GM21390 (cell line): ENCODE measurements around the gene IL5.
A peak's percentile ranks its signal among the peaks of the same experiment; 100 is the strongest.
"Not testable (repeated sequence)": the region's sequence is repeated elsewhere in the genome, so short reads cannot be mapped to it uniquely, and the experiment has no call there.

Source experiments
- ATAC-seq: cut with Tn5 transposase; IDR thresholded peaks from one replicate; pipeline ENCODE4 v1.9.1; 2021; ENCODE audit not compliant: unreplicated experiment

The IL5 gene

DNA sequence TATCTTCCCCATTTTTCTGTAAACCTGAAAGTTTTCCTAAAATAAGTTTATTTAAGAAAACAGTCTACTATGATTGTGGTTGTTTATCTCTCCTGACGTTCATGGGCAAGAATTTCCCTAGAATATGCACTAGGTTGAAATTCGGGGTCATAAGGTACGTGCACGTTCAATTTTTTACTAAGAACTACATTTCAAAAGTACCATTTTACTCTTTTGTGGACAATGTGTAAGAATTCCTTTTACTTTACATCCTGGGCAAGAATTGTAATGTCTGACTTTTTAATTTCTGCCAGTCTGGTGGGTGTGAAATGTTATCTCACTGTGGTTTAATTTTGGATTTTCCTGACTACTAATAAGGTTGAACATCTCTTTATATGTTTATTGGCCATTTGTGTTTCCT is 12.4 kb downstream of the IL5 start:
- no peak for ATAC-seq

DNA sequence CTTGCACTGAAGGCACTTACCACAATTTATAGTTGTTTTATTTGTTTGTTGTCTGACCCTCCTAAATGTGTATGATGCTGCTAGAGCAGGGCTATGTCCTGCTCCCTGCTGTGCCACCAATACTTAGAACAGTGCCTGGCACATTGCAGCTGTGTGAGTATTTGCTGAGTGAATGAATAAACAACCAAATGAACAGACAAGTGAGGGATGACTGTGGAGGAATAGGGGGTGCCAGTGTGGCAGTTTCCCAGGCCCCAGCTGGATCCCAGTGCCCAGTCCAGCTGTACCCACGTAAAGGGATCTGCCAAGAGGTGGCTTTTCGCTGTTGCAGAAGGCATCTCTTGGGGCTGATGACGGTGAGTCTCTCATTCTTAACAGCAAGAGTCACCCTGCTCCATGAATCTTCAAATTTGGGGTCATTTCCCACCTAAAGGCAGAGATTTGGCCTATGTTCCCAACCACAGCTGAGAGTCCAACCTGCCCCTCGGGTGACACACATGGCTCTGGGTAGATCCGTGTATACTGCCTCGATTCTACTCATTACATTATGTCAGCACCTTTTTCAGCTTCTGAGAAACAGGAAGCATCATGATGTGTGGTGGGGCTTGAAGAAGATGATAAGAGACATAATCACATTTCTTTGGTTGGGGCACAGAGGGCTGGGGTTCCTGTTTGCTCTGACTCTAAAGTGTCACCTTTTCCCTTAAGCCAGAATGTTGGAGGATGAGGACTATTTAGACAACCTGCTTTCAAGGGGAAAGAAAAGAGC is 14.3 kb downstream of the IL5 start:
- ATAC-seq = no peak

DNA sequence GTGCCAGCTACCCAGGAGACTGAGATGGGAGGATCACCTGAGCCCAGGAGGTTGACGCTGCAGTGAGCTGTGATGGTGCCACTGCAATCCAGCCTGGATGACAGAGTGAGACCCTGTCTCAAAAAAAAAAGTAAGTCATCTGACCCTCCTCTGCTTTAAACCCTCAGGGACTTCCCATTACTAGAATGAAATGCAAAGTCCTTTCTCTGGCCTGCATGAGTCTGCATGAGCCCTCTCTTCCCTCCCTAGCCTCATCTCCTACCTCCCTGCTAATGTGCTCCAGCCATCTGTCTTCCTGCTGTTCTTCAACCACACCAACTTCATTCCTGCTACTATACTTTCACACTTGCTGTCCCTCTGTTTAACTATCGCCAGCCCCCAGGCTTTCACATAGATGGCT is 15.3 kb downstream of the IL5 start:
- no peak for ATAC-seq

DNA sequence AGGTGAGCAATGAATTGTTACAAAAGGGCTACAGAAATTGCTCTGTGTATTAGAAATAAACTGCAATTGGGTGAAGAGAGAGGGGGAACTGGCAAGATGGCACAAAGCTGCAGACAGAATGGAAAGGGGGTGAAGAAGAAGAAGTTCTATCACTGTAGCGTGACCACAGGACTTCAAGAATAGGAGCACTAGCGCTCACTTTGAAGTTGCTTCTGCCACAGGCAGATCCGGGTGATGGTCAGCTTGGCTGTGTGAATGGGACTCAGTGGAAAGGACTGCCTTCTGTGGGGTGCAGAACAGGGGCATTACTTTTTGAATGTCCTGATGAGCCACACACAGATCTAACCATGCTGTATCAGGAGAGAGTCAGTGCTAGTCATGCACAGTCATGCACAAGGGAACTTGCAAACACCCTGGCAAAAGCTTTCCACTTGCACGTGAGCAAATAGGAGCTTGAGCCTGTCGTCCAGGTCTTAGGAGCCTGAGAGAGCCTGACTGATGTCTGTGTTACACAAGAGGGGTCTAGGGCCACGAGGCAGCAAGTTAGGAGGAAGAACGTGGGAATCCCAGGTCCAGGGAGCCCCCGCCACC is 16.3 kb downstream of the IL5 start:
- no peak for ATAC-seq

DNA sequence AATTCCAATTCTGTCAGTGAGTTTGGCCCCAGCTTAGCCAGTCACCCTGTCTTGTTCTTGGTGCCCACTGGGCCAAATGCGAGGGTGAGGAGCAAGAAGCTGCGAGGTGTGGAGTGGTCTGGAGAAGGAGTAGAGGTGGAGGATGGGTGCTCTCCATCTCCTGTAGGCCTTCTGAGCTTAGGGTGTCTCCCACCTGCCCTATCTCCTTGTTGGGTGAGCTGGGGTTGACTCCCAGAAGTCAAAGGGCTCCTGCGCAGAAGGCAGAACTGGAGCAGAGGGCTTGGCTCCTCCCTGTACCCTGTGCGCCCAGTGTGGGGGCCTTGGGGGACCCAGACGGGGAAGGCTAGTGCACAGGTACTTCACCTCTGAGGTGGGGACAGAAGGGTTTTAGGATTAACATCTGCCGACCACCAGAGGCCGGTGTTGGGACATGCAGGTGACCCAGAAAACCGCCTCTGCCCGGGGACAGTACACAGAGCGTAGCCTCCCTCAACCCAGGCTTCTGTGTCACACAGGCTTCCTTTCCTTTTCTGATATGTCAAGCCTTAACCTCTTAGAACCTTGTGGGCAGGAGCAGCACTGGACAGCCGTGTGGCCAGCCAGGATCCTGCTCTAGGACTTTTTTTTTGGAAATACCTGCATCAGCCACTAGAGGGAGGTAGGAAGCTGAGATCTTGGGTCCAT is 16.9 kb downstream of the IL5 start:
- ATAC-seq = no peak

DNA sequence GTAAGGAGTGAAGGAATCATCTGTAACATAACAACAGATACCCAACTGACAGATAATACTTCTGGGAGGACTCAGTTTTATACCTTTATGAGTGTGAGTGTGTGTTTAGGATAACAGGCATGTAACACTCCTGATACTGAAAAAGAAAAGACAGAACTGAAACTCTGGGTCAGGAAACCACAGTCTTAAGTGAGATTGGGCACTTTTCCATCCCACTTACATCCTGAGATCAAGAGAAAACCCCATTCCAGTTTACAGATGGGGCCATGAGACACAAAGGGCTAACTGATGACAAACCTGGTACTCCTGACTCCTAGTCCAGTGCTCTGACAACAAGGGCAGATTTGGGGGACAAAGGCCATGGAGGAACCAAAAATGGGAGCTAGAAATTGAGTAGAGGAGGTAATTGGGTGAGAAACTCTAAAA is 18.0 kb downstream of the IL5 start:
- ATAC-seq = peak; percentile 73

DNA sequence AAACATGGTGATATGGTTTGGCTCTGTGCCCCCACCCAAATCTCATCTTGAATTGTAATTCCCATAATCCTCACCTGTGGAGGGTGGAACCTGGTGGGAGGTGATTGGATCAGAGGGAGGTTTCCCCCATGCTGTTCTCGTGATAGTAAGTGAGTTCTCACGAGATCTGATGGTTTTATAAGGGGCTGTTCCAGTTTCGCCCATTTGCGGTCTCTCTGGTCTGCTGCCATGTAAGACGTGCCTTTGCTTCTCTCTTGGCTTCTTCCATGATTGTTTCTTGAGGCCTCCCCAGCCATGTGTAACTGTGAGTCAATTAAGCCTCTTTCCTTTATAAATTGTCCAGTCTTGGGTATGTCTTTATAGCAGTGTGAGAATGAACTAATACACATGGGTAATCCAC is 18.4 kb downstream of the IL5 start:
- ATAC-seq = not testable (repeated sequence)

DNA sequence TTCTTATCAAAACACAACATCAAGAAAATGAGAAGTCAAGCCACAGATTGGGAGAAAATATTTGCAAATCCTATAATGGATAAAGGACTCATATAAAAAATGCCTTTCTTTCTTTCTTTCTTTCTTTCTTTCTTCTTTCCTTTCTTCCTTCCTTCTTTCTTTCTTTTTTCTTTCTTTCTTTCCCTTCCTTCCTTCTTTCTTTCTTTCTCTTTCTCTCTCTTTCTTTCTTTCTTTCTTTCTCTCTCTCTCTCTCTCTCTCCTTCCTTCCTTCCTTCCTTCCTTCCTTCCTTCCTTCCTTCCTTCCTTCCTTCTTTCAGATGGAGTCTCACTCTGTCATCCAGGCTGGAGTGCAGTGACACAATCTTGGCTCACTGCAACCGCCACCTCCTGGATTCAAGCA is 21.3 kb downstream of the IL5 start:
- ATAC-seq = not testable (repeated sequence)

DNA sequence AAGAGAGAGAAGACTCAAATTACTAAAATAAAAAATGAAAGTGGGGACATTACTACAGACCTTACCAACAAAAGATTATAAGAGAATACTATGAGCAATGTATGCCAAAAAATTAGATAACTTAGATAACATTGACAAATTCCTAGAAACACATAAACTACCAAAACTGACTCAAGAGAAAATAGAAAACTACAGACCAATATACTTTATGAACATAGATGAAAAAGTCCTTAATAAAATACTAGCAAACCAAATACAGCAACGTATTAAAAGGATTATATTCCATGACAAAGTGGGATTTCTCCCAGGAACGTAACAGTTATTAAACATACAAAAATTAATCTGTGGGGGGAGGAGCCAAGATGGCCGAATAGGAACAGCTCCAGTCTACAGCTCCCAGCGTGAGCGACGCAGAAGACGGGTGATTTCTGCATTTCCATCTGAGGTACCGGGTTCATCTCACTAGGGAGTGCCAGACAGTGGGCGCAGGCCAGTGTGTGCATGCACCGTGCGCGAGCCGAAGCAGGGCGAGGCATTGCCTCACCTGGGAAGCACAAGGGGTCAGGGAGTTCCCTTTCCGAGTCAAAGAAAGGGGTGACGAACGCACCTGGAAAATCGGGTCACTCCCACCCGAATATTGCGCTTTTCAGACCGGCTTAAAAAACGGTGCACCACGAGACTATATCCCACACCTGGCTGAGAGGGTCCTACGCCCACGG is 29.5 kb downstream of the IL5 start:
- ATAC-seq = not testable (repeated sequence)

DNA sequence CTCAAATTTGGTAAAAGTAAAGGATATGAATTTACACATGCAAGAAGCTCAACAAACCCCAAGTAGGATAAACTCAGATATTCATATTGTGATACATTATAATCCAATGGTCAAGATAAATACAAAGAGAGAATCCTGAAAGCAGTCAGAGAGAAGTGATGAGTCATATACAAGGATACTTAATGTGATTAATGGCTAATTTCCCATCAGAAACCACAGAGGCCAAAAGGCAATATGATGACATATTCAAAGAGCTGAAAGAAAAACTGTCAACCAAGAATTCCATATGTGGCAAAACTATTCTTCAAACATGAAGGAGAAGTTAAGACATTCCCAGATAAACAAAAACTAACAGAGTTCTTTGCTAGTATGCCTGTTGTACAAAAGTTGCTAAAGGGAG is 33.2 kb downstream of the IL5 start:
- no peak for ATAC-seq

DNA sequence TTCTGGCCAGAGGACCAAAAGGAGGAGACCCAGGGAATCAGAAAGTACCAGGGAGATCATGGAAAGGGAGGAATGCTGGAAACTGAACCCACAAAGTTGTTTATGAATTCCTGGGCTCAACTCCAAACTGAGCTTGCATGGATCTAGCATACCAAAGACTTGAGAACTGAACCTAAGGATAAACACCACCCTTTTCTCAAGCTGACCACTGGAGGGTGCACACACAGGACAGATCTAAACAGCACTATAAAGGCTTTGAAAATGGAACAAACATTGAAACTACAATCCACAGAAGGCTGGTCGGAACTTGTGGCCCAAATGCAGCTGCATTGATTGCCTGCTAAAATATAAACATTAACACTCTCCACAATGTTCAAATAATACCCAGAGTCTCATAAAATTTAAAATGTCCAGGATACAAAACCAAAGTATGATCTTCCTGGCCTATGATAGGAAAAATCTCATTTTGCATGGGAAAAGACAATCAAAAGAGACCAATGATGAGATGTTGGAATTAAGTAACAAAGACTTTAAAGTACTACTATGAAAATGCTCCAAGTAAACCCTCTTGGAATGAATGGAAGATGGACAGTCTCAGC is 37.1 kb downstream of the IL5 start:
- peak; percentile 63 for ATAC-seq

DNA sequence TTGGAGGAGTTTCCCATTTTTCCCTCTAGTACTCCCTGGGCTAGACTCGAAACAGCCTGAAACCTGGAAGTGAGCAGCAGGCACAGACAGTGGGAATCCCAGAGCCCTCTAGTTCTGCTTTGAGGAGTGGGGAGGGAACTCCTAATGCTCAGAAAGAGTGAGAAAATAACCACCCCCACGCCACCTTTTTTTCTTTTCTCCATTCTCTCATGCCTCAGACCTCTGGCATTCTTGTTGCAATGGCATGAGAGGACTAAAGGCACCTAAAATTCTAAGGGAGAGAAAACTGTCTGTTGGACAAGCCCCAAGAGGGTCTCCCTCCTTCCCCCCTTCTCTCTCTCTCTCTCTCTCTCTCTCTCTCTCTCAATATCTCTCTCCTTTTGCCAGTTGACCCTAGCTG is 37.7 kb downstream of the IL5 start:
- ATAC-seq = no peak

DNA sequence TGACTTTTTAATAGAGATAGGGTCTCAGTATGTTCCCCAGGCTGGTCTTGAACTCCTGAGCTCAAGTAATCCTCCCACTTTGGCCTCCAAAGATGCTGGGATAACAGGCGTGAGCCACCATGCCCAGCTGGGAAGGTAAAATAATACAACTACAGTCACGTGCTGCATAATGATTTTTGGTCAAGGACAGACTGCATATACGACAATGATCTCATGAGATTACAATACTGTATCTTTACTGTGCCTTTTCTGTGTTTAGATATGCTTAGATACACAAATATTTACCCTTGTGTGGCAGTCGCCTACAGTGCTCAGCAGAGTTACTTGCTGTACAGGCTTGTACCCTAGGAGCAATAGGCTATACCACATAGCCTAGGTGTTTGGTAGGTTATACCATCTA is 38.6 kb downstream of the IL5 start:
- no peak for ATAC-seq

DNA sequence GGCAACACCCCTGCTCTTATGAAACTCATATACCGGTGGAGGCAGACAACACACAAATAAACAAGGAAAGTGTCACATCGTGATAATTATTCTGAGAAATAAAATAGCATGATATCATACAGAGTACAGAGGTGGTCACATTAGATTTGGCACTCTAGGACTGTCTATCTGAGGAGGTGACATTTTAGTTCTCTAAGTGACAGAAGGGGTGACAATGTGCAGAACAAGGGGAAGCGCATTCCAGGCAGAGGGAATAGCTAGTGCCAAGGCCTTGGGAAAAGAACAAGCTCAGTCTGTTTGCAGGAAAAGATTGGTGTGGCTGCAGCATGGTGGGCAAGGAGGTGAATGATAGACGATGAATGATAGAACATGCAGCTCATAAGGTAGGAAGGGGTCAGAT is 40.1 kb downstream of the IL5 start:
- no peak for ATAC-seq

DNA sequence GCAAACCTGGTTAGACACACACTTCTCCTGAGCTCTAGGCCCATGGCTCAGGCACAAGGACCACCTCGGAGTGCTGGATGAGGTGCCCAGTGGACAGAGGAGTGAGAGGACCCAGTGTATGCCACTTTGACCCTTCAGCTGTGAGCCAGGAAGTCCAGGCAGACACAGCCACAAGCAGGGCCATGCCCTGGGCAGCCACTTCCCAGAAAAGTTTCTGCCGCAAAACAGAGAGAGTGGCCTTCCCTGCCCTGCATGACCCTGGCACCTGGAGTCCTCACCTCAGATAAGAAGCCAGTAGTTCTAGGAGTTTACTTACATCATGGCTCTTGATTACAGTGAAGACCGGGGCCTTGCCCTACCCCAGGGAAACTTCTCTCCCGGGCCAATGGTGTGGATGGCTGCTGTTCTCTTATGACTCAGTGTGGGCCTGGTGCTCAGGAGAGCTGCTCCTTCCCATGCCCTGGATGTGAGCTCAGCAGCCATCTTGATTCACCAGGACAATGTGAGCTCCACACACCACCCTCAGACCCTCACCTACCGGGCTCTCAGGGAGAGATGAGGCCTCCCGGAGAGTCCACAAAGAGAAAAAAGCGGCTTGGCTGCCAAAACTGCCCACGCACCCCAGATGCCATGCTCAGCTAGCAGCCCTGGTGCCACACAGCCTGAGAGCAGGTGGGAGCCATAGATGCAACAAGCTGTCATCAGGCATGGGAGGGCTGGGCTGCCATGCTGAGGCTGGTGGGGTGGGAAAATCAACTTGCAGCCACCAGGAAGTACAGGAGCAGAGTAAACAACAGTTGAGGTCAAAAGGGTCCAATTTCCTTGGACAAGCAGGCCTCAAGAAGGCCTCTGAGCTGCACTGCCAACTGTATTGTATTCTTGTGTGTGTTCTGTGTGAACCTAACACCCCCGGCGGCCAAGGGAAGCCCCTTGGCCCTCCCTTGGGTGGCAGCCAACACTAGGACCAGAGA is 41.1 kb downstream of the IL5 start:
- no peak for ATAC-seq

DNA sequence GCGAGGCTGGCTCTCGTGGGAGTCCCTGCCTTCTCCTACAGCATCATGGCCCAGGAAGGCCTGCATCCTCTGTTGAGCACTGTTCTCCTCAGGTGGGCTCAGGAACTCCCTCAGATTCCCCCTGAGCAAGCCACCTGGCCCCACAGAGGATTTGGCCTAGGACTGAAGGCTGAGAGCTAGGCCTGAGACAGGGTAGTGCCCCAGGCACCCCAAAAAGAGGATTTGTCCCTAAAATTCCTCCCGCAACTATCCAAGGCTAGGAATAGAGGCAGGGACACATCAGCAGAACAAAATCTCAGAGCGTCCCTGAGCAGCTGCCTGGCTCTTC is 41.7 kb downstream of the IL5 start:
- ATAC-seq = no peak

DNA sequence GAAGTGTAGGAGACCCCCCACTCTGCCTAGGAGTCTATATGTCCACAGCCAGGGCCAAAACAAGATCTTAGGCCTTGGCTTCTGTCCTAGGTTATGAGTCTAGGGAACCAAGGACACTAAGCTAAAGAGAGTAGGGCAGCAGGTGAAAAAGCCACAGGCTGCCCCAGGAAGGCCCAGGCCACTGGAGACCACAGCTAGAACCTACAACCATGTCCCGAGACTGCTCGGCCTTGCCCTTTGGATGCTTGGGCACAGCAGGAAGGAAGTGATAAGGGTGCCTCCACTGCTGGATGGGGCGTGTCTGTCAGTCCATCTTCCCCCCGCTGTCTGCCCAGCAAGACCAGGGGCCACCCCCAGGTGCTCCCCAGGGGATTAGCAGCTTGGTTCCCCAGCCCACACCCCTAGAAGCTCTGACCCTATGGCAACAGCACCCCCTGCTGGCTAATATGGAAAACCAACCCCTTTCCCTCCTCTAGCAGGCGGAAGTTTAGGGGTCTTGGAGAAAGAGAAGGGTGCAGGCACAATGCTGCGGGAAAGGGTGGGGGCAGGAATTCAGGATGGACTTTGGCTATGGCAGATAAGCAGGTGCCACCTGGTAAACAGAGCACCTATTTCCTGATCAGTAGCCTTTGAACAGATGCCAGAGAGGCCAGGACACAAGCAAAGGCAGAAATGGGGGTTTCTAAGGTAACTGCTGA is 42.2 kb downstream of the IL5 start:
- ATAC-seq = no peak

DNA sequence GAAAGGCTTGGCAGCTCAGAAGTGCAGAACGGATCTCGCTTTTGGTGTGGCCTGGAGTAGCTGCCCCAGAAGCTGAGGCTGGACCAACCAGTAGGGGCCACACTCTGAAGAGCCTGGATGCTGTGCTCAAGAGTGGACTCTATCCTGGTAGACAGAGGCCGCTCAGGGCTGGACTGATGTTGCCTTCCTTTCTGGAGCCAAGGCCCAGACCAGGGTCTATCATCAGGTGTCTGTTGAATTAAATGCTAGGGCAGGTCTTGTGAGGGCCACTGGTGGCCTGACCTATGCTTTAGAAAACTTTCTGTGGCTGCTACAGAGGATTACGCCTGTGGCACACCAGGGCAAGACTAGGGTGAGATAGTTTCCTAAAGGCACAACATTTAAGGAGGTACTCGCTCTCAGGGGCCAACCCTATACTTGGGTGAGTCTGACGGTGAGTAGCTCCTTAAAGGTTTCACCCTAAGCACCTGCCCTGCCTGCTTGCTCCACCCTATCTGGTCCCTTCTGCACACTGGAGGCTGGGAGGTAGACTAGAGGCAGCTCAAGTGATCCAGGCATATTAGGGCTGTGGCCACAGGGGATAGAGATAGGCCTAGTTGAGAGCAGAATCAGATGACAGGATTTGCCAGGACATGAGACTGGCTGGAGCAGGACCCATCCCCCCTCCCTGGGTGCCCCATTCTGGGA is 42.9 kb downstream of the IL5 start:
- no peak for ATAC-seq
